Activated CD4-positive, CD25-positive, alpha-beta regulatory T cell treated with anti-CD3 and anti-CD28 coated beads, Interleukin-2, amount 50 U/mL, for 16 hours (primary cell): ENCODE results near the gene ZNF211.

ENCODE experiments used
- DNase-seq: peaks from one replicate; pipeline ENCODE4 v3.0.0-alpha.2; 2020; ENCODE audit warnings: low read depth, low spot score

ZNF211 gene

DNA sequence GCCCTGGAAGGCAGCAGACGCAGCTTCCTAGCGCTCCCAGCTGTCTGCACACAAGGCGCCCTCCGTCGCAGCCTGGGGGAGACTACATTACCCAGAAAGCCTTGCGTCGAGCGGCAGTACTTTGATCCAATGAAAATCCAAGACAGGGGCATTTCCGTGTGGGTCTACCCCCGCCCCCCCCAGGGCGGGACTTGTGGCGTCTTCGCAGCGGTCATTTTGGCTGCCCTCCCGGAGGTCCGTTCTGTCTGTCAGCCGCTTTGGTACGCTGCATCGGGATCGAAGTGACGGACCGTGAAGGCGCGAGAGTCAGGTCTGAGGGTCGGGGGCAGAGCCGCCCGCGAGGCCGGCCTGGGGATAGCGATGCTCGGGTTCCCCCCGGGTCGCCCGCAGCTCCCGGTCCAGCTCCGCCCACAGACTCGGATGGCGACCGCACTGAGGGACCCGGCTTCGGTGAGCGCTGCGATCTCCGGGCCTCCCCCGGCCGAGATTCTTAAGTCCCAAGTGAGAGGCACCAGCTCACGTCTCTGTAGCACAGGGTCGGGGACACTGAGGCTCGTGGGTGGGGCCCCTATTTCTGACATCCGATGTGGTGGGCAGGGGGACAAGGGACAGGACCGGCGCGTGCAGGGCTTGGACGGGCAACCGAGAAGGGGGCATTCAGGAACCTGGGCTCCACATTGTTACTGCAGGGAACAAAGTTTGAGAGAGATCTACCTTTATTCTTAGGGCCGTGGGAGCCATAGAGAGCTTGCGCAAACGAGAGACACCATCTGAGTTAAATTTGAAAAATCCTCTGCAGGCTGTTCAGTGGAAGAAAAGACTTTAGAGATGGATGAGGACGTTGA is at the start of gene ZNF211:
Gene ZNF211 (plus strand): TSS at position 182 of the 845 bp plus-strand sequence. CDS start 179 bp downstream, at position 361.
- DNase-seq = peak; percentile 80

DNA sequence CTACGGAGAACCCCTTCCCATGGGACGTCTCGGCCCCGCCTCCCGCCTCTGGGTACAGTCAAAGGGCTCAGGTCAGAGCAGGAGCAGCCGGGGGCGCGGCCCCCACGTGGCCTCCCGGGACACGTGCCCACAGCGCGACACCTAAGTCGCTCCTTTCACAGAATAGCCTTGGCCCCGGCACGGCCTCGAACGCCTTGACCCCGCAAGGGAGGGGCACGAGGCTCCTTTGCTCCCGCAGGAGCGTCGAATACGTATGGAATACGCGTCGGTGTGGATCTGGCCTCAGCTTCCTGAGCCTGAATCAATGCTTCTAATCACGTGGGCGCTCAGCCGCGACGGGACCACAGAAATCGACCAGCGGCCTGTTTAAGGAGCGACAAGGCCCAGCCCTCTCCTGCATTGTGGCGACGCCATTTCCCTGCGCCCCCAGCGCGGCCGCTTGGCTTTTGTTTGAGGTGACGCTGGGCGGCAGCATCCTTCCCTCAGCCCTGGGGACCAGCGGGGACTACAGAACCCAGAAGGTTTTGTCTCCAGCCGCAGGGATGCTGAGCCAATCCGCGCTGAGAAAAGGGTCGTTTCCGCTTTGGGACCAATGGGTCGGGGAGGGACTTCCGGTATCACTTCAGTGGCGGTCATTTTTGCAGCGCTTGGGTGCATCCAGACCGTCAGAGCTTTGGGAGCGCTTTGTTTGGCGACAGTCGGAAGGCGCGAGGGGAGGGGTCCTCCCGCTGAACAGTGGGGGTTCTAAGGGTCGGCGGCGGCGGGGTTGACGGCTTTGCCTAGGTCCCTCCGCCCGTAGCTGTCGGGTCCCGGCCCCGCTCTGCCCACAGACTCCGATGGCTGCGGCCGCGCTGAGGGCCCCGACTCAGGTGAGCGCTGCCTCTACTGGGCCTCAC is 49.2 kb upstream of the ZNF211 start, which contains the start of gene ZIK1:
Gene ZIK1 (plus strand): TSS at position 625 of the 896 bp plus-strand sequence. CDS start 212 bp downstream, at position 837.
- peak; percentile 72 for DNase-seq

DNA sequence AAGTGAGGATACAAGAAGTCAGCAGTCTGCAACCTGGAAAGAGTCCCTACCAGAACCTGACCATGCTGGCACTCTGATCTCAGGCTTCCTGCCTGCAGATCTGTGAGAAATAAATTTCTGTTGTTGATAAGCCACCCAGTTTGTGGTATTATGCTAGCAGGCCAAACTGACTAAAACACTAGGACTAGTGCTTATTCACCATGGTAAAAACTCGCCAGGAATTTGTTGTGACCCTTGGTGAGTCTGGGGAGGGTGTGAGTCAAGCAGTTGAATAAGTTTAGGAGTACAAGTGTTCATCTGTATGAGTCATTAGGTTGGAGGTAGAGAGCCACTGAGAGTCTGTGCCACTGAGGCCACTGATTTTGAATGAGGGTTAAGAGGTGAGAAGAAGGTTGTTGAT is 45.4 kb upstream of the ZNF211 start:
- no peak for DNase-seq

DNA sequence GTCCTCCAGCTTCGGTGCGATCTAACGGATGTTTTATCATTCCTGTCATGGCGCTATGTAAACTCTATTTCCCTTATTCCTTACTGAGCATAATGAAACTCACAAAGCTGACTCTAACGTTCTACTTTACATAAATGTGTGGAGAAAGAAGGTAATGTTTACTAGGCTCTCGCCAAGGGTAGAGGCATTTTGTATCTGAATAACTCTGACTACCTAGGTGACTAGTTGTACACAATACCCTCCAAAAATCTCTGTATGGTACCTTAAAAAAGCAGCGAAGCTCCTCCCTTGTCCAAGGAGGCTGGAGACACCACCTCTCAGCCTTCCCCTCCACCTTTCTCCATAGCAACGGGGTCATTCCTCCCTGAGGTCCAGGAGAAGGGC is 33.6 kb upstream of the ZNF211 start:
- DNase-seq = no peak

DNA sequence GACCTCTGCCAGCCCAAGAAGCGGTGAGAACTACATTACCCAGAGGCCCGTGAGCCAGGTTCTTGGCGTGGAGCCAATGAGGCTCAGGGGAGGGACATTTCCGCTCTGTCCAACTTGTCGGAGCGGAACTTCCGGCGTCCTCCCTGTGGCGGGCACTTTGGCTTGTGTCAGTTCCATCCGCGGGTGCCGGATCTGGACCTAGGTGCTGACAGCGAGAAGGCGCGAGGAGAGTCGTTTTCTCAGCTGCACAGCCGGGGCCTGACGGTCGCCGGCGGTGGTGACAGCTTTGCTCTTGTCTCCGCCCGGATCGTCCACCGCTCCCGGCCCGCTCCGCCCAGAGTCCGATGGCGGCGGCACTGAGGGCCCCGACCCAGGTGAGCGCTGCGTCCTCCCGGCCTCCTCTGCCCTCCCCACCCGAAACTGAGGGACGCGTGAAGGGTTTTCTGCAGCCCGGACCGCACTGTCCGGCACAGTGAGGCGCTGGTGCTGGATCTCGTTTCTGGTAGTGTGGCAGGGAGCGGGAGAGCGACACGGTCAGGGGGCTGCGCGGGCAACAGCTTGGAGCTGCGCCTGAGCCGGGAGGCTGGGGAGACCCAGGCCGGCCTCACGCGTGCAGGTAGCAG is 33.1 kb upstream of the ZNF211 start, which contains the start of gene ZNF530:
Gene ZNF530 (plus strand): TSS at position 125 of the 623 bp plus-strand sequence. CDS start 4,461 bp downstream, outside the sequence.
- peak; percentile 67 for DNase-seq

DNA sequence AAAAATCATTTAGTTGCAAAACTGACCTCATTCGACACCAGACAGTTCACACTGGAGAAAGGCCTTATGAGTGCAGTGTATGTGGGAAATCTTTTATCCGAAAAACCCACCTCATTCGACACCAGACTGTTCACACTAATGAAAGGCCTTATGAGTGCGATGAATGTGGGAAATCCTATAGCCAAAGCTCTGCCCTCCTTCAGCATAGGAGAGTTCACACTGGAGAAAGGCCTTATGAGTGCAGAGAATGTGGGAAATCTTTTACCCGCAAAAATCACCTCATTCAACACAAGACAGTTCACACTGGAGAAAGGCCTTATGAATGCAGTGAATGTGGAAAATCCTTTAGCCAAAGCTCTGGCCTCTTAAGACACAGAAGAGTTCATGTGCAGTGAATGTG is 26.0 kb upstream of the ZNF211 start:
- no peak for DNase-seq

DNA sequence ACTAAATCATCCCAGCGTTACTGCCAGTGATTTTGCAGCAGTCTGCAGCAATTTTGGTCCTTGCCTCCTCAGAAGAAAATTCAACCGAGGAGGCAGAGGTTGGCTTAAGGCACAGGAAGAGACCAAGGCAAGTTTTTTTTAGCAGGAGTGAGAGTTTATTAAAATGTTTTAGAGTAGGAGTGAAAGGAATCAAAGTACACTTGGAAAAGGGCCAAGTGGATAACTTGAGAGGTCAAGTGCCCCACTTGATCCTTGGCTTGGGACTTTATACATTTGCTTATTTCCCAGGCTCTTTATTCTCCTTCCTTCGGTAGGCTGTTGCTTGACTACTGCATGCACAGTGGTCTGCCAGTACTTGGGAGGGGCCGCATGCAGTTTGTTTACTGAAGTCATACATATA is 21.9 kb upstream of the ZNF211 start:
- no peak for DNase-seq

GRCh38 chr19:57613941-57614743 is 18.8 kb upstream of the ZNF211 start, which contains the start of gene ZNF134:
Gene ZNF134, plus strand, starts transcription at chr19:57614242. Its CDS starts 5,227 bp downstream, at chr19:57619469.
- DNase-seq = peak; percentile 76

GRCh38 chr19:57615346-57615745 is 17.6 kb upstream of the ZNF211 start:
- no peak for DNase-seq

DNA sequence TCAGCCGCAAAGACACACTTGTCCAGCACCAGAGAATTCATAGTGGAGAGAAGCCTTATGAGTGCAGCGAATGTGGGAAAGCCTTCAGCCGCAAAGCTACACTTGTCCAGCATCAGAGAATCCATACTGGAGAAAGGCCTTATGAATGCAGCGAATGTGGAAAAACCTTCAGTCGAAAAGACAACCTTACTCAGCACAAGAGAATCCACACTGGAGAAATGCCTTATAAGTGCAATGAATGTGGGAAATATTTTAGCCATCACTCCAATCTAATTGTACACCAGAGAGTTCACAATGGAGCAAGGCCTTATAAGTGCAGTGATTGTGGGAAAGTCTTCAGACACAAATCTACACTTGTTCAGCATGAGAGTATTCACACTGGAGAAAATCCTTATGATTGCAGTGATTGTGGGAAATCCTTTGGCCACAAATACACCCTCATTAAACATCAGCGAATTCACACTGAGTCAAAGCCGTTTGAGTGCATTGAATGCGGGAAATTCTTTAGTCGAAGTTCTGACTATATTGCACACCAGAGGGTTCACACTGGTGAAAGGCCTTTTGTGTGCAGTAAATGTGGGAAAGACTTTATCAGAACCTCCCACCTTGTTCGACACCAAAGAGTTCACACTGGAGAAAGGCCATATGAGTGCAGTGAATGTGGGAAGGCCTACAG is 12.2 kb upstream of the ZNF211 start:
- no peak for DNase-seq

DNA sequence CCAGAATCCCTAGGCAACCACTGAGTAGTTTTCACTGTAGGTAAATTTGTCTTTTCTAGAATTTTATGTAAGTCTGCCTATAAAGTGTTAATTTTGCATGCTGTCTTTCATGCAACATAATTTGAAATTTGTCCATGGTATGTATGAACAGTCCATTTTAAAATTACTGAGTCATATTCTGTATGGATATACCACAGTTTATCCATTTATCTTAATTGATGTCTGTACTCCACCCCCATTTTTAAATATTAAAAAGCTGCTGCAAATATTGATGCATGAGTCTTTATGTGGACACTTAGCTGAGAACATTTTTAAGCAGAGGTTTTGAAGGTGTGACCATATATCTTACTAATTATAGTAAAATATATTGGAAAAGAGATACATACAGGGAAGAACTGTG is 9.9 kb upstream of the ZNF211 start:
- DNase-seq = no peak

- no peak for DNase-seq
Observed at GRCh38 chr19:57633832-57634131, 814 bp downstream of the ZNF211 start.

DNA sequence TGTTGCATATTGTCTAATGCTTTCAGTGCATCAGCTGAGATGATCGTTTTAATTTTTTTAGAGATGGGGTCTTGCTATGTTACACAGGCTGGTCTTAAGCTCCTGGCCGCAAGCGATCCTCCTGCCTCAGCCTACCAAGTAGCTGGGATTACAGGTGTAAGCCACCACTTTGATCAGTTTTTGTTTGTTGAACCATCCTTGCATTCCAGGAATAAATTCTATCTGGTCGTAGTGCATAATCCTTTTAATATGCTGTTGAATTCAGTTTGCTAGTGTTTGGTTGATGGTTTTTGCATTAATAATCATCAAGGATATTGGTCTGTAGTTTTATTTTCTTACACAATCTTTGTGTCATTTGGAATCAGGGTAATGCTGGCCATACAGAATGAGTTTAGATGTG is 4.4 kb downstream of the ZNF211 start:
- DNase-seq = no peak

DNA sequence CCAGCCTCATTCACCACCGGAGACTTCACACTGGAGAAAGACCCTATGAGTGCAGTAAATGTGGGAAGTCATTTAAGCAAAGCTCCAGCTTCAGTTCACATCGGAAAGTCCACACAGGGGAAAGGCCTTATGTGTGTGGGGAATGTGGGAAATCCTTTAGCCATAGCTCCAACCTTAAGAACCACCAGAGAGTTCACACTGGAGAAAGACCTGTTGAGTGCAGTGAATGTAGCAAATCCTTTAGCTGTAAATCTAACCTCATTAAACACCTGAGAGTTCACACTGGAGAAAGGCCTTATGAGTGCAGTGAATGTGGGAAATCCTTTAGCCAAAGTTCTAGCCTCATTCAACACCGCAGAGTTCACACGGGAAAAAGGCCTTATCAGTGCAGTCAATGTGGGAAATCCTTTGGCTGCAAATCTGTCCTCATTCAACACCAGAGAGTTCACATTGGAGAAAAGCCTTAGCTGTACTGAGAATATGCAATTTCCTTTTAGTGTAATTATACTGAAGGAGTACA is 8.8 kb downstream of the ZNF211 start:
- DNase-seq = no peak

DNA sequence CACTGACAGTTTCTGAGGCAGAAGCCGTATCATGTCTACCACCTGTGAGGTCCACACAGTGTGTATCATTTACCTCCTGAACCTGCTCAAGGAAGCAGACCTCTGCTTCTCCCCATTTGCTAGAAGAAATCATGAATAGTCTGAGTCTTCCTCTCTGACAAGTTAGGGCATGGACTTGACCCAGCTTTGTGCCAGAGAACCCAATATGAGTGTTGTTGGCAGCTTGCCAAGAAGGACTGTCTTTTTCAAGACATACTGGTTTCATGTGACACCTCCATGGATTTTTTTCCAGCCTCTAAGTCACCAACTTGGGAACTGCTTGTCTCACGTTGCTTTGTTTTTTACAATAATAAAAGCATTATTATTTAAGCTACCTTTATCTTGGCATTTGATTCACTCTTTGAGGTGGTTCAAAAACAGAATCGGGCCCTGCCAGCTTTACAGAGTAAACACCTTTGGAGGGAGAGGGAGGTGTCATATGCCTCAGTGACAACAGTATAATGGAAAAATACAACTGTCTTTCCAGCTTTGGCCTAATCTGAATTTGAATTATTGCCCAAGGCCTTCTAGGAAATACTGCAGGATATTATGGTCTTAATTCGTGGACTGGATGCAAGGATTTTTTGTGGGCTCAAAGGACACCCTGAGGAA is 9.6 kb downstream of the ZNF211 start:
- DNase-seq = no peak

GRCh38 chr19:57643734-57644133 is 10.8 kb downstream of the ZNF211 start:
- no peak for DNase-seq

GRCh38 chr19:57648331-57649003 is 15.5 kb downstream of the ZNF211 start:
- no peak for DNase-seq

DNA sequence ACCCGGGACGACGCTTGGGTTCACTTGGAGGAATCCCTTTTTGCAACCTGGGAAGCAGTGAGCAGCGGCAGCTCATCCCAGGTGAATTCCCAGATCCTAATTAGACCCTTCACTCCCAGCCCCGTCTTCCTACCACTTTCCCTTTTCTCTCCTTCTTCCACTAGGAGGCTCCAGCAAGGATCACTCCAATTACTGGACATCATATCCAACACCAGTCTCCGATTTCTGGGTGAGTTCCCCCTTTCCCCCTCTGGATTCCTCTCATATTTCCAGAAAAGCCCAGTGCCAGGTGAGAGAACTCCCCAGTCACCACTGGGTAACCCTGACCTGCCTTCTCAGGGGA is 18.7 kb downstream of the ZNF211 start:
- no peak for DNase-seq

GRCh38 chr19:57653689-57654088 is 20.7 kb downstream of the ZNF211 start:
- no peak for DNase-seq
